AG04450 (cell line): Measurements from ENCODE around the gene EIF2A. TPM values are rescaled to one million over a fixed set of nuclear protein-coding genes. Genes with fewer than 3 reads are reported as not detected.
"Not testable (repeated sequence)": the region's sequence is repeated elsewhere in the genome, so short reads cannot be mapped to it uniquely, and the experiment has no call there.

ENCODE experiments used
- CTCF ChIA-PET: fragments of 300-600, 350-600 bp; formaldehyde crosslinking; extraction: SDS; loops from one replicate; lab custom pipeline; 2022; ENCODE audit warnings: antibody characterized with exemption, inconsistent platforms; lab: Charles Lee
- POLR2A ChIA-PET: fragments of 350-600 bp; formaldehyde crosslinking; extraction: SDS; loops from one replicate; lab custom pipeline; 2021; ENCODE audit warnings: antibody characterized with exemption, inconsistent platforms; lab: Yijun Ruan, JAX
- DNase-seq: peaks from one replicate; pipeline ENCODE4 v3.0.0-alpha.2; 2011; ENCODE audit warnings: low read depth, low spot score
- H3K27ac ChIP-seq: one replicate; pipeline ENCODE4 v1.5.1; 2012; ENCODE audit warnings: low read depth, low read length, control low read depth
- H3K27me3 ChIP-seq: one replicate; pipeline ENCODE4 v1.6.0; 2012; ENCODE audit warnings: low read length; ENCODE audit not compliant: control insufficient read depth, insufficient read depth
- H3K4me3 ChIP-seq: 2 replicates; pipeline ENCODE4 v1.5.1; 2011; ENCODE audit warnings: mild to moderate bottlenecking, low read depth, low read length, control low read depth
- H3K9me3 ChIP-seq: 2 replicates; pipeline ENCODE4 v1.5.1; 2012; ENCODE audit warnings: low read length; ENCODE audit not compliant: control insufficient read depth, insufficient read depth
- polyA minus RNA-seq: library from RNA; depleted of rRNA, polyadenylated mRNA; stranded (reverse); fragments of >200 nt; gene quantifications from 2 replicates; pipeline ENCODE4 v1.2.3, GENCODE V29; 2011; rRNA and poly(A)+ RNA removed
- polyA plus RNA-seq: library from polyadenylated mRNA; depleted of rRNA; stranded (reverse); fragments of >200 nt; gene quantifications from 2 replicates; pipeline ENCODE4 v1.2.3, GENCODE V29; 2011; rRNA removed
- TF ChIP-seq, protein P1 (sequence below): IDR thresholded peaks from 2 replicates; pipeline ENCODE4 v1.5.1; 2011; ENCODE audit warnings: low read depth, low read length, control low read depth, inconsistent platforms

Gene EIF2A
- polyA plus RNA-seq (78.5 and 113 TPM in 2 replicates), polyA minus RNA-seq (70.6 and 94.4 TPM in 2 replicates)

GRCh38 chr3:150546226-150547044, at the start of gene EIF2A, which contains the start of gene SERP1:
Gene EIF2A, plus strand, starts transcription at chr3:150546787. Its CDS starts 16 bp downstream, at chr3:150546803.
Gene SERP1, minus strand, starts transcription at chr3:150546496. Its CDS starts 361 bp downstream, at chr3:150546135.
- Histone ChIP-seq H3K4me3 (peak within 1 kb of the TSS; percentile 92), H3K27ac (peak within 1 kb of the TSS; percentile 93), H3K9me3 (peaks cover 2% of the 10 kb centered on the region; the same call in 1 of the 2 replicates), H3K27me3 (no peaks in the 10 kb centered on the region)
- CTCF ChIA-PET = interaction anchor here (1.7 kb wide), 1 partner anchor 18 kb away, joined by 4 read pairs; no protein-coding TSS in a partner anchor
- peak; percentile 98 for DNase-seq
- TF ChIP-seq, protein P1, sequence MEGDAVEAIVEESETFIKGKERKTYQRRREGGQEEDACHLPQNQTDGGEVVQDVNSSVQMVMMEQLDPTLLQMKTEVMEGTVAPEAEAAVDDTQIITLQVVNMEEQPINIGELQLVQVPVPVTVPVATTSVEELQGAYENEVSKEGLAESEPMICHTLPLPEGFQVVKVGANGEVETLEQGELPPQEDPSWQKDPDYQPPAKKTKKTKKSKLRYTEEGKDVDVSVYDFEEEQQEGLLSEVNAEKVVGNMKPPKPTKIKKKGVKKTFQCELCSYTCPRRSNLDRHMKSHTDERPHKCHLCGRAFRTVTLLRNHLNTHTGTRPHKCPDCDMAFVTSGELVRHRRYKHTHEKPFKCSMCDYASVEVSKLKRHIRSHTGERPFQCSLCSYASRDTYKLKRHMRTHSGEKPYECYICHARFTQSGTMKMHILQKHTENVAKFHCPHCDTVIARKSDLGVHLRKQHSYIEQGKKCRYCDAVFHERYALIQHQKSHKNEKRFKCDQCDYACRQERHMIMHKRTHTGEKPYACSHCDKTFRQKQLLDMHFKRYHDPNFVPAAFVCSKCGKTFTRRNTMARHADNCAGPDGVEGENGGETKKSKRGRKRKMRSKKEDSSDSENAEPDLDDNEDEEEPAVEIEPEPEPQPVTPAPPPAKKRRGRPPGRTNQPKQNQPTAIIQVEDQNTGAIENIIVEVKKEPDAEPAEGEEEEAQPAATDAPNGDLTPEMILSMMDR = no peak
- POLR2A ChIA-PET = interaction anchor here (0.6 to 2.4 kb wide), 8 partner anchors 10 to 1160 kb away, joined by 3 to 9 read pairs (median 4); partner anchors contain the start of genes SIAH2 and TSC22D2

DNA sequence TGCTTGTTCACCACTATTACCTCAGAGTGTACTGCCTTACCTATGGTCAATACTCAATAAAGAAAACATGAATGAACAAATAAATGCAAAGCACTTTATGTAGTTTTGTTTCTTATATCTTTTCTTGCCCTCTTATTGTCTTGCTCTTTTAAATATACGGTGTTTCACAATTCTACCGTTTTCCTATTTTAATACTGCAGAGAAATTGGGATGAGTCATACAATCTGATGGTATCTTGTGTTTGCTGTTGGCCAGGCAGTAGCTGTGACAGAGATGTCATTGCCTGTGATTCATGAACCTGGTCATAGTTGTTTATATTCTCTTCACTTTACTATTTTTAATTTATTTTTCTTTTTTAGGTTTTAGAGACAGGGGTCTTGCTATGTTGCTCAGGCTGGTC, 48.6 kb upstream of the EIF2A start:
- ChIA-PET CTCF (no interaction called here), POLR2A (no interaction called here)
- Histone ChIP-seq H3K9me3 (peaks cover 8% of the 10 kb centered on the region), H3K4me3 (no peak overlapping the region), H3K27ac (no peak overlapping the region), H3K27me3 (no peaks in the 10 kb centered on the region)
- no peak for DNase-seq
- TF ChIP-seq, protein P1 = no peak

GRCh38 chr3:150500960-150501359, 45.6 kb upstream of the EIF2A start:
- CTCF ChIA-PET = not testable (repeated sequence)

GRCh38 chr3:150503402-150504099, 43.0 kb upstream of the EIF2A start:
- TF ChIP-seq, protein P1 = no peak
- Histone ChIP-seq H3K27me3 (peaks cover 2% of the 10 kb centered on the region), H3K27ac (no peak overlapping the region), H3K9me3 (peaks cover 8% of the 10 kb centered on the region), H3K4me3 (no peak overlapping the region)
- ChIA-PET CTCF (interaction anchor here (2.2 kb wide), 1 partner anchor 8 kb away, joined by 12 read pairs; no protein-coding TSS in a partner anchor), POLR2A (no interaction called here)
- DNase-seq = no peak

More at GRCh38 chr3:150500960-150501359, 45.6 kb upstream of the EIF2A start:
- DNase-seq, H3K27me3 ChIP-seq, POLR2A ChIA-PET, H3K9me3 ChIP-seq, H3K4me3 ChIP-seq, H3K27ac ChIP-seq: not testable (repeated sequence)

DNA sequence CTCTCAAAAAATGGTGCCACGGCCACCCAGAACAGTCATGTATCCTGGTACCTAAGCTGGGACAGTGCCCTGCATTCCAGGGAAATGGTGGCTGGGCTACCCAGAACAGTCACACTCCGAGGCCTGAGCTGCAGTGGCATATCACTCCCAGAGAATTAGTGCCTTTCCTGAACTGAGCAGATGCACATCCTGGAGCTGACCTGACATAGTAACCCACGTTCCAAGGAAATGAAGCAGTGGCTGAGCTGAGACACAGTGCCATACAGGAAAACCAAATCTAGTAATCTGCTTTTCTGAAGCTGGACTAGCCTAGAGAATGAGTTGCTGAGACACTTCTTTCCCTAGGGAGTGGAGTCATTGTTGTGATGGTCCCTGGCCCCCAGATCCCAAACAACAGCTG, 42.1 kb upstream of the EIF2A start:
- TF ChIP-seq, protein P1 = no peak
- ChIA-PET CTCF (interaction anchor here (0.5 to 2.2 kb wide), 2 partner anchors 9 to 12 kb away, joined by 3 to 12 read pairs; no protein-coding TSS in a partner anchor), POLR2A (no interaction called here)
- Histone ChIP-seq H3K9me3 (peaks cover 8% of the 10 kb centered on the region), H3K4me3 (no peak overlapping the region), H3K27me3 (peaks cover 2% of the 10 kb centered on the region), H3K27ac (no peak overlapping the region)
- no peak for DNase-seq
